GM19351 (cell line): Measurements from ENCODE around the gene OR51E1.

Experiments
- ATAC-seq: cut with Tn5 transposase; IDR thresholded peaks from one replicate; pipeline ENCODE4 v1.9.1; 2021; ENCODE audit warnings: mild to moderate bottlenecking, moderate library complexity; ENCODE audit not compliant: unreplicated experiment

The OR51E1 gene

GRCh38 chr11:4704790-4705334, 61.1 kb downstream of the OR51E1 start:
- ATAC-seq = no peak
